ENCODE measurements around the gene SUPT20HL1.
A peak's percentile ranks its signal among the peaks of the same experiment; 100 is the strongest.

SUPT20HL1 gene

GRCh38 chrX:24325231-24325630 is 35.2 kb upstream of the SUPT20HL1 start:
- Histone ChIP-seq H3K4me3 (ENCODE audit: low read depth, low read length) (no peak overlapping the region), H3K4me1 (ENCODE audit: control insufficient read depth, insufficient read depth, low read length) (no peaks in the 10 kb centered on the region), H3K36me3 (ENCODE audit: control insufficient read depth in 2 of 2, insufficient read depth in 1 of 2, low read length in 2 of 2) (no peaks in the 10 kb centered on the region), H3K27ac (ENCODE audit: extremely low read depth, low read depth, low read length) (no peak overlapping the region), H3K9me3 (ENCODE audit: control insufficient read depth, insufficient read depth, low read depth, low read length) (no peaks in the 10 kb centered on the region)
- ChIA-PET CTCF (interaction anchor here (0.6 kb wide), 1 partner anchor 824 kb away, joined by 3 read pairs; no protein-coding TSS in a partner anchor), POLR2A (no interaction called here)
- peak; percentile 74 for TF ChIP-seq SCRT2 (tag by site-specific recombination; IDR thresholded peaks at IDR 0.05)
- TF ChIP-seq ZNF580 (tag by site-specific recombination; IDR thresholded peaks at IDR 0.05): no peak
- TF ChIP-seq SCRT1 (tag by site-specific recombination; IDR thresholded peaks at IDR 0.05; ENCODE audit: borderline replicate concordance): peak; percentile 62; the same call in 1 of the 2 replicates

GRCh38 chrX:24332878-24333277 is 27.6 kb upstream of the SUPT20HL1 start:
- POLR2A ChIA-PET: no interaction called here

More at GRCh38 chrX:24332878-24333277, 27.6 kb upstream of the SUPT20HL1 start:
- TF ChIP-seq ZNF701 (tag by site-specific recombination; IDR thresholded peaks at IDR 0.05) (no peak), SP2 (tag by site-specific recombination; IDR thresholded peaks at IDR 0.05) (no peak), SCRT2 (tag by site-specific recombination; IDR thresholded peaks at IDR 0.05) (no peak), ZNF518A (tag by site-specific recombination; conservative IDR thresholded peaks at IDR 0.05; ENCODE audit: low read depth) (no peak), ZNF548 (tag by site-specific recombination; IDR thresholded peaks at IDR 0.05) (no peak), HIC1 (tag by site-specific recombination; IDR thresholded peaks at IDR 0.05) (no peak), ZNF416 (tag by site-specific recombination; IDR thresholded peaks at IDR 0.05) (no peak), ZNF707 (tag by site-specific recombination; IDR thresholded peaks at IDR 0.05) (no peak), YY2 (tag by site-specific recombination; IDR thresholded peaks at IDR 0.05) (no peak), SP7 (tag by site-specific recombination; IDR thresholded peaks at IDR 0.05) (no peak), ZNF121 (tag by site-specific recombination; IDR thresholded peaks at IDR 0.05) (no peak), ZNF211 (tag by site-specific recombination; IDR thresholded peaks at IDR 0.05; ENCODE audit: low read depth) (no peak), HOXA7 (CRISPR knock-in tag; IDR thresholded peaks at IDR 0.05; ENCODE audit: borderline replicate concordance) (no peak), ZNF214 (tag by site-specific recombination; IDR thresholded peaks at IDR 0.05; ENCODE audit: borderline replicate concordance) (no peak), ZBTB11 (tag by site-specific recombination; conservative IDR thresholded peaks at IDR 0.05; ENCODE audit: low read depth) (no peak), TCF7L2 (IDR thresholded peaks at IDR 0.05; ENCODE audit: borderline replicate concordance, low read depth, low read length) (no peak), BCL6B (tag by site-specific recombination; IDR thresholded peaks at IDR 0.05) (no peak), ZNF148 (tag by site-specific recombination; IDR thresholded peaks at IDR 0.05; ENCODE audit: borderline replicate concordance) (no peak)
- Histone ChIP-seq H3K4me3 (ENCODE audit: low read depth, low read length) (no peak overlapping the region), H3K4me1 (ENCODE audit: control insufficient read depth, insufficient read depth, low read length) (no peaks in the 10 kb centered on the region), H3K9me3 (ENCODE audit: control insufficient read depth, insufficient read depth, low read depth, low read length) (no peaks in the 10 kb centered on the region; the same call in 1 of the 2 replicates), H3K27ac (ENCODE audit: extremely low read depth, low read depth, low read length) (no peak overlapping the region), H3K36me3 (ENCODE audit: control insufficient read depth in 2 of 2, insufficient read depth in 1 of 2, low read length in 2 of 2) (no peaks in the 10 kb centered on the region)
- CTCF ChIA-PET: interaction anchor here (0.8 kb wide), 1 partner anchor 44 kb away, joined by 3 read pairs; no protein-coding TSS in a partner anchor

All from HEK293 (cell line).